ENCODE results near the gene BHLHE41.

The BHLHE41 gene

DNA sequence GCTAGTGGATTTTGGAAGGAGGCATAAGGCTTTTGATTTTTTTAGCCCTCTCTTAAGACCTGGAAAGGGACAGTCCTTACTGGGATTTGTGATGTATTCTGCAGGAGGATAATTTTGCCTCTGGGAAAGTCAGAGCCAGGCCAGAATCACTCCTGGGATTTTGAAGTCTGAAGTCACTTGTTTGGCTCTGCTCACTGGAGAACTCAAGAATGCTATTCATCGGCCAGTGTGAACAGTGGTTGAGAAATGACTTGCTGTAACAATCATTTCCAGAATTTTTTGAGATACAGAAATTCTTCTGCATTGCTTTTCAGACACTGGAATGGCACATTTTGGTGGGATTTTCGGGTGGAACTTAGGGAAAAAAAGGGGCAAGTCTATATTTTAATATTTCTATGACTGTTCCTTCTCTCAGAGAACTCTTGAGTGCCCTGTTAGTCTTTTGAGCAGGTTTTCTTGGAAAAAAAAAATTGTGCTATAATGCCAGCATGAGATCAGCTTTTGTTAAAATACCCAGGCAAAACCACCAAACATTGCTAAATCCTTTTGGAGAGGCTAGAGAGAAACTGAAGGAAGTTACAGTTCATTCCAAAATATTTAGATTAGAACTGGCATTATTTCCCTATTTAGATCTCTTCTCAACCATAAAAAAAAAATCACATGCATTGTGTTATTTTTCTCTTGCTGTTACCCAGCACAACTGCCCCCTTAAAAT, 26.1 kb upstream of the BHLHE41 start:
- no peaks in the 10 kb centered on the region for H3F3A ChIP-seq (ENCODE audit: low read depth)
- no peak for TF ChIP-seq EZH2phosphoT487 (IDR thresholded peaks at IDR 0.05; ENCODE audit: borderline replicate concordance)
- TF ChIP-seq, protein P1, sequence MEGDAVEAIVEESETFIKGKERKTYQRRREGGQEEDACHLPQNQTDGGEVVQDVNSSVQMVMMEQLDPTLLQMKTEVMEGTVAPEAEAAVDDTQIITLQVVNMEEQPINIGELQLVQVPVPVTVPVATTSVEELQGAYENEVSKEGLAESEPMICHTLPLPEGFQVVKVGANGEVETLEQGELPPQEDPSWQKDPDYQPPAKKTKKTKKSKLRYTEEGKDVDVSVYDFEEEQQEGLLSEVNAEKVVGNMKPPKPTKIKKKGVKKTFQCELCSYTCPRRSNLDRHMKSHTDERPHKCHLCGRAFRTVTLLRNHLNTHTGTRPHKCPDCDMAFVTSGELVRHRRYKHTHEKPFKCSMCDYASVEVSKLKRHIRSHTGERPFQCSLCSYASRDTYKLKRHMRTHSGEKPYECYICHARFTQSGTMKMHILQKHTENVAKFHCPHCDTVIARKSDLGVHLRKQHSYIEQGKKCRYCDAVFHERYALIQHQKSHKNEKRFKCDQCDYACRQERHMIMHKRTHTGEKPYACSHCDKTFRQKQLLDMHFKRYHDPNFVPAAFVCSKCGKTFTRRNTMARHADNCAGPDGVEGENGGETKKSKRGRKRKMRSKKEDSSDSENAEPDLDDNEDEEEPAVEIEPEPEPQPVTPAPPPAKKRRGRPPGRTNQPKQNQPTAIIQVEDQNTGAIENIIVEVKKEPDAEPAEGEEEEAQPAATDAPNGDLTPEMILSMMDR (conservative IDR thresholded peaks at IDR 0.05; ENCODE audit: low read length) = no peak
- no peak overlapping the region for H3K4me3 ChIP-seq (ENCODE audit: low read length, poor library complexity, severe bottlenecking)
- H4K20me1 ChIP-seq (ENCODE audit: insufficient read depth, low read length, poor library complexity, severe bottlenecking) = no peaks in the 10 kb centered on the region
- no peak overlapping the region for H3K4me2 ChIP-seq (ENCODE audit: low read depth, low read length, poor library complexity, severe bottlenecking)
- H3K9ac ChIP-seq (ENCODE audit: low read depth, low read length, poor library complexity, severe bottlenecking) = no peak overlapping the region
- H3K9me2 ChIP-seq (replicated peaks; ENCODE audit: low read depth, low read length) = no peaks in the 10 kb centered on the region
- H2AFZ ChIP-seq (ENCODE audit: low read length) = no peak overlapping the region
- no peaks in the 10 kb centered on the region for H3K79me2 ChIP-seq (ENCODE audit: insufficient read depth, low read length)
- no peaks in the 10 kb centered on the region for H3K9me3 ChIP-seq (ENCODE audit: insufficient read depth, low read depth, low read length)
- peaks cover 13% of the 10 kb centered on the region for H3K4me1 ChIP-seq (ENCODE audit: insufficient read depth, low read length, poor library complexity, severe bottlenecking)
- no peaks in the 10 kb centered on the region for H3K36me3 ChIP-seq (ENCODE audit: insufficient read depth, low read length)
- H3K27me3 ChIP-seq (ENCODE audit: insufficient read depth, low read length, poor library complexity, severe bottlenecking) = no peaks in the 10 kb centered on the region

DNA sequence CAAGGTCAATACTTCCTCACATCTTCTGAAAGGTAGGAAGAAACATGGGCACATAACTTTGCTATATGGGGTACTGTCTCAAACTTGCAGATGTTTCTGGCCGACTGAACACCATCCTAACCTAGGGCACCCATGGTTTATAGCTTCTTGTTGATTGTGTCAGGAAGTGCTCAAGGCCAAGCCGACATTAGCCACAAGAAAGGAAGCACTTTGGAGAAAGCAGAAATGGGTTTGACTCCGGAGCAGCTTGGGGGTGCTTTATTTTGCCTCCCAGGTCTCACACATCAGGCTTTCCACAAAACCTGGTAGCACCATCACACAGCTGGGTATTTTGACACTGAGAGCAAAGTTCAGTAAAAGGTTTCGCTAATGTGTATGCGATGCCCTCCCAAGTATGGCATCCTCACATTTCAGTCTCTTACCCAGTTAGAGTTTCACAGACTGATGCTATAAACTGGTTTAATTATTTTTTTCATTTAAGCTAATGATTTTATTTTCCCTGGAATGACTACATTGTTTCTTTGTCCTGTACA, 25.2 kb upstream of the BHLHE41 start:
- H3K79me2 ChIP-seq (ENCODE audit: insufficient read depth, low read length) = no peaks in the 10 kb centered on the region
- peak overlapping the region; percentile 22 for H3K4me2 ChIP-seq (ENCODE audit: low read depth, low read length, poor library complexity, severe bottlenecking)
- no peaks in the 10 kb centered on the region for H3K27me3 ChIP-seq (ENCODE audit: insufficient read depth, low read length, poor library complexity, severe bottlenecking)
- H3K9me2 ChIP-seq (replicated peaks; ENCODE audit: low read depth, low read length) = no peaks in the 10 kb centered on the region
- H3K9me3 ChIP-seq (ENCODE audit: insufficient read depth, low read depth, low read length) = no peaks in the 10 kb centered on the region
- H3K36me3 ChIP-seq (ENCODE audit: insufficient read depth, low read length) = no peaks in the 10 kb centered on the region
- no peak for TF ChIP-seq EZH2phosphoT487 (IDR thresholded peaks at IDR 0.05; ENCODE audit: borderline replicate concordance)
- TF ChIP-seq, protein P1 (conservative IDR thresholded peaks at IDR 0.05; ENCODE audit: low read length) = no peak
- no peak overlapping the region for H3K9ac ChIP-seq (ENCODE audit: low read depth, low read length, poor library complexity, severe bottlenecking)
- no peaks in the 10 kb centered on the region for H4K20me1 ChIP-seq (ENCODE audit: insufficient read depth, low read length, poor library complexity, severe bottlenecking)
- H2AFZ ChIP-seq (ENCODE audit: low read length) = no peak overlapping the region
- H3K4me3 ChIP-seq (ENCODE audit: low read length, poor library complexity, severe bottlenecking) = no peak overlapping the region
- H3F3A ChIP-seq (ENCODE audit: low read depth) = no peaks in the 10 kb centered on the region
- H3K4me1 ChIP-seq (ENCODE audit: insufficient read depth, low read length, poor library complexity, severe bottlenecking) = peaks cover 13% of the 10 kb centered on the region

DNA sequence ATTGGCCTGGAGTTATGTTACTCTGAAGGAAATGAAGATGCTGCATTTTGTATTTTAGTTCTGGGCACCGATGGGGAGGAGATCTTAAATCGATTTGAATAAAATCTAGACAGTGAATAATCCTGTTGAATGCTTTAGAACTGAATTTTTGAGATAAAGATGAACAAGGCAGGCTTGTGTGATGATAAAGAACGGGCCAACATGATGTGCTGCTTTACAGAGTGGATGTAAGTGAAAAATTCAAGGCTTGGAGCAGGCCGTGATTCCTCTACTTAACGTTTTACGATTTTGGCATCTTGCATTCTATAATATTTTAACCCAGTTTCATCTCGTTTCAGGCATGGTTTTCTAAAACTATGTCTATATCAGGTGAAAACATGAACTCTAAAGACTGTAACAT, 23.5 kb upstream of the BHLHE41 start:
- TF ChIP-seq, protein P1 (conservative IDR thresholded peaks at IDR 0.05; ENCODE audit: low read length) = no peak
- no peak for TF ChIP-seq EZH2phosphoT487 (IDR thresholded peaks at IDR 0.05; ENCODE audit: borderline replicate concordance)
- no peaks in the 10 kb centered on the region for H3K27me3 ChIP-seq (ENCODE audit: insufficient read depth, low read length, poor library complexity, severe bottlenecking)

More for the DNA sequence above, 23.5 kb upstream of the BHLHE41 start:
- Histone ChIP-seq H3K9me3 (ENCODE audit: insufficient read depth, low read depth, low read length) (no peaks in the 10 kb centered on the region), H3K9ac (ENCODE audit: low read depth, low read length, poor library complexity, severe bottlenecking) (no peak overlapping the region), H3F3A (ENCODE audit: low read depth) (no peaks in the 10 kb centered on the region), H3K79me2 (ENCODE audit: insufficient read depth, low read length) (no peaks in the 10 kb centered on the region), H3K4me2 (ENCODE audit: low read depth, low read length, poor library complexity, severe bottlenecking) (no peak overlapping the region), H2AFZ (ENCODE audit: low read length) (no peak overlapping the region), H3K9me2 (replicated peaks; ENCODE audit: low read depth, low read length) (no peaks in the 10 kb centered on the region), H3K4me1 (ENCODE audit: insufficient read depth, low read length, poor library complexity, severe bottlenecking) (peaks cover 13% of the 10 kb centered on the region), H4K20me1 (ENCODE audit: insufficient read depth, low read length, poor library complexity, severe bottlenecking) (no peaks in the 10 kb centered on the region), H3K36me3 (ENCODE audit: insufficient read depth, low read length) (no peaks in the 10 kb centered on the region), H3K4me3 (ENCODE audit: low read length, poor library complexity, severe bottlenecking) (no peak overlapping the region)

Data from Loucy (cell line).